Measurements from ENCODE around the gene CST4. TPM values are rescaled to one million over a fixed set of nuclear protein-coding genes. Genes with fewer than 3 reads are reported as not detected.
"Not testable (repeated sequence)": the region's sequence is repeated elsewhere in the genome, so short reads cannot be mapped to it uniquely, and the experiment has no call there.

CST4 gene
- total RNA-seq, 1 donor from 2014 or later: not detected

GRCh38 chr20:23692725-23693619 lies 4.1 kb upstream of the CST4 start:
- ATAC-seq: peak; percentile 76
- intact Hi-C loops (cut with DNase I); DNase-seq (ENCODE audit: missing footprints): not testable (repeated sequence)

DNA sequence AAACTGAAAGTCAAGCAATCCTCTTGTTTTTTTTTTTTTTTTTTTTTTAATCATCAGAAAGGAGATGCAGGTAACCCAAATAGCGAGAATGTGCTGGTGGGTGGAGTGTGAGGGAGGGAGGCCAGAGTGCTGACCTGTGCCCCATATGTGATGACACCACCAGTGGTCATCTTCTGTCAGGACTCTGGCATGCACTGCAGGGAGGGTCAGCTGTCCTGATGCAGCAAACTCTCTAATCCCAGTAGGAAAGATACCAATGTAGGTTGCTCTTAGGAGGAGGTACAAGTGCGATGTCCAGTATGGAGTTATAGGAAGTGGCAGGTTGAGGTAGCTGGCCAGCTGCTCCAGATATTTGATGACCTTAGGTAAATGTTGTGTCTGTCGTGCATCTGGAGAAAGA lies 2.8 kb upstream of the CST4 start:
- DNase-seq (ENCODE audit: missing footprints): no peak
- intact Hi-C loops (cut with DNase I): no loop called here
- no peak for ATAC-seq

GRCh38 chr20:23690581-23690980 lies 1.7 kb upstream of the CST4 start:
- DNase-seq (ENCODE audit: missing footprints) (no peak), ATAC-seq (no peak)
- intact Hi-C loops (cut with DNase I): no loop called here

GRCh38 chr20:23689399-23689690 lies 507 bp upstream of the CST4 start:
- ATAC-seq (no peak), DNase-seq (ENCODE audit: missing footprints) (no peak)
- intact Hi-C loops (cut with DNase I): no loop called here

DNA sequence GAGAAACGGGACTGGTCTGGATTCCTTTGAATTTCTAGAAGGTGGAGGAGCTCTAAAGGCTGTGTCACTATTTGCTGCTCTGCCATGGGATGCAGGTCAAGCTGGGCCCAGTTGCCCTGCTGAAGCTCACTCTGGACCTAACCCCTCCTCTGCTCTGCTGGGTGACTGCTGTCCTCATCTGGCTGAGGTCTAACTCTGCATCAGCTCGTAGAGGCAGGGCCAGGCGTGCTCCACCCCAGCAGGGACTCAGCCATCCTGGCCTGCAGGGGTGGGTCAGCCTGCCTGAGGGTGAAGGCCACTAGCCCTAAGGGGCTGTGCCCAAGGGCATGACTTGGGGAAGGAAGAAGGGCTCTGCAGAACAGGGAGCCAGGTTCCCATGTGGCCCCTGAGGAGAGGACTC lies 852 bp downstream of the CST4 start:
- no peak for DNase-seq (ENCODE audit: missing footprints)

GRCh38 chr20:23686046-23686750 lies 2.6 kb downstream of the CST4 start:
- intact Hi-C loops (cut with DNase I): no loop called here
- ATAC-seq: no peak

More for the DNA sequence above, 852 bp downstream of the CST4 start:
- intact Hi-C loops (cut with DNase I): no loop called here
- ATAC-seq: no peak

DNA sequence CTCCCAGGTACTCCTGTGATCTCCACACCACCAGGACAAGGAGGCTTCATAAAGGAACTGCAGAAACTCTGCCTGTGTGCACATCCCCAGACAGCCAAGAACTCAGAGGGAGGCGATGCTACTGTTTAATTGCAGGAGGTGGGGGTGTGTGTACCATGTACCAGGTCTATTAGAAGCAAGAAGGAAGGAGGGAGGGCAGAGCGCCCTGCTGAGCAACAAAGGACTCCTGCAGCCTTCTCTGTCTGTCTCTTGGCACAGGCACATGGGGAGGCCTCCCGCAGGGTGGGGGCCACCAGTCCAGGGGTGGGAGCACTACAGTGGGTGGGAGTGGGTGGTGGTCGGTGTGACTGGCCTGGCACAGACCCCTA lies 3.3 kb downstream of the CST4 start:
- DNase-seq (ENCODE audit: missing footprints): not testable (repeated sequence)

More at GRCh38 chr20:23686046-23686750, 2.6 kb downstream of the CST4 start:
- no peak for DNase-seq (ENCODE audit: missing footprints)

DNA sequence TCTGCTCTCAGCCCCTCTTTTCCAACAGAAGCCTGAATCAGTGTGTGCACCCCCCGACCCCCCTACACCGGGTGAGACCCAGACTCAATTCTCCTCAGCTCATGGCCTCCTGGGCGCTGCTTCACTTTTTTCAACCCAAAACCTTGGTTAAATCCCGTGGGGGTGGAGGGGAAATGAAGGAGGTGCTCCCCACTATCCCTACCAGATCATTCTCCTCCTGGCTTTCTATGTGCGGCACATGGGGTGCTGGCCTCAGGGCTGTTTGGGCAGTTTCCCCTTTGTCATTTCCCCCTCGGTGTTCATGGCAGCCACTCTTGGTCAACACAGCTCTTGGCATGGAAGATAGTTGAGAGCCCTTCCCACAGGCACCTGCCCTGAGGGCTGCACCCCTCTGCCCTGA lies 4.6 kb downstream of the CST4 start:
- DNase-seq (ENCODE audit: missing footprints) (no peak), ATAC-seq (no peak)
- intact Hi-C loops (cut with DNase I): no loop called here

More for the DNA sequence above, 3.3 kb downstream of the CST4 start:
- intact Hi-C loops (cut with DNase I); ATAC-seq: not testable (repeated sequence)

- ATAC-seq (no peak), DNase-seq (ENCODE audit: missing footprints) (no peak)
- intact Hi-C loops (cut with DNase I): no loop called here
Observed at GRCh38 chr20:23683807-23684206, 5.0 kb downstream of the CST4 start.

- ATAC-seq (no peak), DNase-seq (ENCODE audit: missing footprints) (no peak)
- intact Hi-C loops (cut with DNase I): no loop called here
Observed at GRCh38 chr20:23683281-23683680, 5.6 kb downstream of the CST4 start.

GRCh38 chr20:23680146-23680545 lies 8.7 kb downstream of the CST4 start:
- ATAC-seq: no peak
- intact Hi-C loops (cut with DNase I): no loop called here

GRCh38 chr20:23679133-23680092 lies 9.4 kb downstream of the CST4 start:
- ATAC-seq (no peak), DNase-seq (ENCODE audit: missing footprints) (no peak)
- intact Hi-C loops (cut with DNase I): no loop called here

More at GRCh38 chr20:23680146-23680545, 8.7 kb downstream of the CST4 start:
- no peak for DNase-seq (ENCODE audit: missing footprints)

DNA sequence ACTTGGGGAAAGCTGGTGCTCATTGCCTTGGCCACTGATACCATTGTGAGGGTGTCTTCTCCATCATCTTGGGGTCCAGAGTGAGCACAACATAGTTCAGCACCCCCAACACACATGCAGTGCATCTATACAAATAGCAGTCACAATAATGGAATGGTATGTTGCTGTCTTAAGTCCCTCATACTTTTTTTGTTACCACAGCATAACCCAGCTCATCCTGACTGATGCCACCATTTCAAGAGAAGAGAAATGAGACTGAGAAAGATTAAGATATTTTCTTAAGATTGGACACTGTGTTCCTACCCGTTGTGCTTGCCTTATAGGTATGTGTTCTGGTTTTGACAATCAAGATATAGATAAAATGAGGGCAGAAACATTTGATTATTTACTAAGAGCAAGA lies 15.6 kb downstream of the CST4 start:
- DNase-seq (ENCODE audit: missing footprints) (no peak), ATAC-seq (no peak)
- intact Hi-C loops (cut with DNase I): no loop called here

- DNase-seq (ENCODE audit: missing footprints) (no peak), ATAC-seq (no peak)
- intact Hi-C loops (cut with DNase I): no loop called here
Observed at GRCh38 chr20:23672158-23672557, 16.7 kb downstream of the CST4 start.

GRCh38 chr20:23671479-23671878 lies 17.4 kb downstream of the CST4 start:
- DNase-seq (ENCODE audit: missing footprints) (no peak), ATAC-seq (no peak)
- intact Hi-C loops (cut with DNase I): no loop called here

- intact Hi-C loops (cut with DNase I): no loop called here
- ATAC-seq: no peak
Observed at GRCh38 chr20:23670361-23670760, 18.5 kb downstream of the CST4 start.

GRCh38 chr20:23669866-23670265 lies 19.0 kb downstream of the CST4 start:
- DNase-seq (ENCODE audit: missing footprints): no peak
- ATAC-seq: no peak
- intact Hi-C loops (cut with DNase I): loop anchor here (5.0 kb wide), 1 partner anchor 327 kb away; no protein-coding TSS in a partner anchor

More at GRCh38 chr20:23670361-23670760, 18.5 kb downstream of the CST4 start:
- DNase-seq (ENCODE audit: missing footprints): no peak

- DNase-seq (ENCODE audit: missing footprints) (no peak), ATAC-seq (no peak)
- intact Hi-C loops (cut with DNase I): loop anchor here (5.0 kb wide), 1 partner anchor 328 kb away; no protein-coding TSS in a partner anchor
Observed at GRCh38 chr20:23669327-23669726, 19.5 kb downstream of the CST4 start.

DNA sequence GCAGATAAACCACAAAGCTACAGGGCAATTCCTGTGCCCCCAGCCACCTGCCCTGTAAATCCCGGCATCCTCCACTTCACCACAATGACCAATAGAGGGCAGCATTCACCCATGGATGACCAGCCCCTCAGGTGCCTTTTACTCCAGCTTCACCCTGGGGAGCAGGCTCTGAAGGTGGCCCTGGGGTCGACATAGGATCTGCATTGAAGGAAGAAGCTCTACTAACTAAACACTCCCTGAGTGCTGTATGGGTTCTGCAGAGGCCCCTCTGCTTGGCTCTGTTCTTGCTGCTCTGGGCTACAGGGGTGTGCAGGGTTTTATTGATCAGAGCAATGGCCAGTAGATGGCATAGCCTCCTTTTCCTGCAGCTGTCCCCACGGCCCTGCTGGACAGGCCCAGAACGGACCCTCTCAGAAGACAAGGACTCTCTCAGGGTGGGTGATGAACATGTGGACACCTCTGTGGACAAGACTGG lies 20.3 kb downstream of the CST4 start:
- no peak for DNase-seq (ENCODE audit: missing footprints)
- intact Hi-C loops (cut with DNase I): loop anchor here (5.0 kb wide), 1 partner anchor 329 kb away; no protein-coding TSS in a partner anchor
- ATAC-seq: peak; percentile 69
